Measurements from ENCODE around the gene USO1.
"Not testable (repeated sequence)": the region's sequence is repeated elsewhere in the genome, so short reads cannot be mapped to it uniquely, and the experiment has no call there.

Gene USO1

GRCh38 chr4:75779105-75779757 is 54.9 kb downstream of the USO1 start:
- DNase-seq, result no peak

DNA sequence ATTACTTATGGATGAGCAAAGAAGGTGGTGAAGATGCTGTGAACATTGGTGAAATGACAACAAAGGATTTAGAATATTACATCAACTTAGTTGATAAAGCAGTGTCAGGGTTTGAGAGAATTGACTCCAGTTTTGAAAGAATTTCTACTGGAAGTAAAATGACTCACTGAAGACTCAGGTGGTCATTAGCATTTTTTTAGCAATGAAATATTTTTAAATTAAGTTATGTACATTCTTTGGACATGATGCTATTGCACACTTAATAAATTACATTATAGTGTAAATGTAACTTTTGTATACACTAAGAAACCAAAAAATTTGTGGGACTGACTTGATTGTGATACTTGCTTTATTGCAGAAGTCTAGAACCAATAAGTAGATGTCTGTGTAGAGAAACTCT is 56.9 kb downstream of the USO1 start:
- no peak for DNase-seq

DNA sequence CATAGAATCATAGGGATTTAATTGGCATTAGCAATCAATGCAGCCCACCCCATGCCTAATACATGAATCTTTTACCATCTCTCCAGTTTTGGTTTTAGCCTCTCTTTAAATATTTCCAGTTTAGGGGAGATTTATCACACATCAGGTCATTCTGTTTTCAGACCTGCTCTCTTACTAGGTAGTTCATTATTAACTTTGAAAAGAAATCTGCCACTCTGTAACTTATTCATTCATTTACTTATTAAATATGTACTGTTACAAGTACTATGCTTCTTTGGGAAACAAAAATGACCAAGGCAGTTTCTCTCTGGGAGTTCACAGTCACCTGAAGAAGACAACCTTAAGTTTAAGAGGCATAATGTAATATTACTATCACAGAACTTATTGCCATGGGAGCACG is 62.1 kb downstream of the USO1 start:
- DNase-seq, result no peak

- no peak for DNase-seq
Observed at GRCh38 chr4:75786938-75787337, 62.6 kb downstream of the USO1 start.

- DNase-seq, result no peak
Observed at GRCh38 chr4:75790024-75790423, 65.6 kb downstream of the USO1 start.

GRCh38 chr4:75800972-75801371 is 76.6 kb downstream of the USO1 start:
- DNase-seq, result no peak

DNA sequence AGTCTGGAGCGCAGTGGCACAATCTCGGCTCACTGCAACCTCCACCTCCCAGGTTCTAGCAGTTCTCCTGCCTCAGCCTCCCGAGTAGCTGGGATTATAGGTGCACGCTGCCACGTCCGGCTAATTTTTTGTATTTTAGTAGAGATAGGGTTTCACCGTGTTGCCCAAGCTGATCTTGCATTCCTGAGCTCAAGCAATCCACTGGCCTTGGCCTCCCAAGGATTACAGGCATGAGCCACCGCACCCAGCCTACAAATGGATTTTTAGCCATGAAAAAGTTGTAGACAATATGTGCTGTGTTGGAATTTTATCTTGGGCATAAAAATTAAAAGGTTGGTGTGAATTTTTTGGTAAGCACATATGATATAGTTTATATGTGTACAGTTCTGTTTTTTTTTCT is 81.7 kb downstream of the USO1 start:
- not testable (repeated sequence) for DNase-seq

DNA sequence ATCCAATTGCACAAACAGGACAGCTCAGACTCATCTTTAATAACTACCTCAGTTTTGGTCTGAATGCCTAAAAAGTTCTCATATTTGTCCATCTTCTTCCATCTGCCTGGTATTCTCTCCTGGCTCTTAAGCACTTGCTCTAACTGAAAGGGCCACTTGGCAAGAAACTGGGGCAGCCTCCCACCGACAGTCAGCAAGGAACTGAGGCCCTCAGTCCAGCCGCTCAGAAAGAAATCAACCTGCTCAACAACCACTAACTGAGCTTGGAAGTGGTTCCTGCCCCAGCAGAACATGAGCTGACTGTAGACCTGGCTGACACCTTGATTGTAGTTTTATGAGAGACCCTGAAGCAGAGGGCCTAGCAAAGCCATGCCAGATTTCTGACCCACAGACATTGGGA is 93.5 kb downstream of the USO1 start:
- DNase-seq, result no peak

GRCh38 chr4:75819121-75819520 is 94.7 kb downstream of the USO1 start:
- no peak for DNase-seq

DNA sequence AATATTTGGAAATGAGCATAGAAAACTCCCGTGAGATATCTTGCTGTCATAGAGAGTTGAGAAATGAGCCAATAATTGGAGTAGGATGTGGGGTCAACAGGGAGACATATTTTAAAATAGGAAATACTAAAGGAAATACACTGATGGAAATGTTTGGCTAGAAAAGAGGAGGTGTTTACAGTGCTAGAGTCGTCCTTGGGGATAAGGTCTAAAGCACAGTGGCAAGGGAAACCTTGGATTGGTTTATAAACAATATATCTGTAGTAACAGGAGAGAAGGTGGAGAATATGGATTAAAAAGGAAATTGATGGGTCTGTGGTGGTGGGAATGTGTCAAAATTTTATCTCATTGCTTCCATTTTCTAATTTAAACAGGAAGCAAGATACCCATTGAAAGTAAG is 95.8 kb downstream of the USO1 start:
- DNase-seq, result no peak

GRCh38 chr4:75820676-75821075 is 96.3 kb downstream of the USO1 start:
- DNase-seq, result no peak

GRCh38 chr4:75821216-75821615 is 96.8 kb downstream of the USO1 start:
- DNase-seq, result no peak

- no peak for DNase-seq
Observed at GRCh38 chr4:75821966-75822365, 97.6 kb downstream of the USO1 start.

- no peak for DNase-seq
Observed at GRCh38 chr4:75822416-75822815, 98.0 kb downstream of the USO1 start.

- DNase-seq, result no peak
Observed at GRCh38 chr4:75823812-75824211, 99.4 kb downstream of the USO1 start.

DNA sequence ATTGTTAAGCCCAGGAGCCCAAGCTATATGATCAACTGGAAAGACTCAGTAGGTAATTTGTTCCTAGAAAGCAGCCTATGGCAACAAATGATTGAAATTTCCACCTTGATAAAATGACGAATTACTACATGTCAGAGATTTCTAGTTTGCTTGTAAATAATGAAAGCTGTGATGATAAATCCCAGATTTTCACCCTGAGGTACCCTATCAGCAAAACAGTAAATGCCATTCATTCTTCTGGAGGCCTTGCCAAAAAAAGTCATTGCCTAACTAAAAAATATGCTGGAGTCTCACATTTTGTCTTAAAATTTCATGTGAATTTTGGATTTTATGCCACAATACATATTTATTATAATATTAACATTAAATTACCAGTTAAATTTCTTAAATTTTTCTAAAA is 106.5 kb downstream of the USO1 start:
- no peak for DNase-seq

GRCh38 chr4:75831856-75832405 is 107.6 kb downstream of the USO1 start:
- DNase-seq, result no peak

- DNase-seq, result no peak
Observed at GRCh38 chr4:75834095-75834771, 109.9 kb downstream of the USO1 start.

- no peak for DNase-seq
Observed at GRCh38 chr4:75834772-75835154, 110.4 kb downstream of the USO1 start.

- DNase-seq, result no peak
Observed at GRCh38 chr4:75841641-75842520, 117.5 kb downstream of the USO1 start.

DNA sequence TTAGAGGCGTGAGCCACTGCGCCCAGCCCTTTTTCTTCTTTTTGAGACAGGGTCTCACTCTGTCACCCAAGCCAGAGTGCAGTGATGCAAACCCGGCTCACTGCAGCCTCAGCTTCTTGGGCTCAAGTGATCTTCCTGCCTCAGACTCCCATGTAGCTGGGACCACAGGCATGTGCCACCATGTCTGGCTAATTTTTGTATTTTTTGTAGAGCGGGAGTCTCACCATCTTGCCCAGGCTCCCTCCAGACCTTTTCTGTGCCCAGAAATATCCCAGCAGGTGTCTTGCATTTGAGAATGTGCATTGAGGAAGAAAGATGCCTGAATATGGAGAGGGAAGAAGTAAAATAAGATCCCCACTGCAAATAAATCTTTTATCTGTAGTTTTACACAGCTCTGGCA is 119.2 kb downstream of the USO1 start:
- no peak for DNase-seq

DNA sequence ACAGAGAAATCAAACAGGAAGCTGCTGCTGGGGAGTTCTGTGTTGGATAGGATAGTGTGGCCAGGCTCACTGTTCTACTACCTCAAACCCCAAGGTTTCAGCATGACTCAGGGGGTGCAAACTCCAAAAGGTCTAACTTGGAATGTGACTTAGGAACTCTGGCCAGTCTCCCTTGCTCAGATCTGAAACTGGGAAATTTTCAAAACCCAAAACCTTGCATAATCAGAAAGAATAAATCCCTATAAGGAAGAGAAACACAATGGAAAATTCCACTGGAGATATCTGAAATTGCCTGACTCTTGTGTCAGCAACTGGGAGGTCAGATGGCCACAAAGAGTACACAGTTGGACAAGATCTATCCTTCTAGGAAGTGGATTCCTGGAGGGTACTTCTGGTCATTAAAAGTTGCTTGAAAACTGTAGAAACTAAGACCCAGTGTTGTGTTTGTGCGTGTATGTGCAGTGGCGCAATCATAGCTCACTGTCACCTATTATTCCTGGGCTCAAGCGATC is 119.8 kb downstream of the USO1 start:
- no peak for DNase-seq

DNA sequence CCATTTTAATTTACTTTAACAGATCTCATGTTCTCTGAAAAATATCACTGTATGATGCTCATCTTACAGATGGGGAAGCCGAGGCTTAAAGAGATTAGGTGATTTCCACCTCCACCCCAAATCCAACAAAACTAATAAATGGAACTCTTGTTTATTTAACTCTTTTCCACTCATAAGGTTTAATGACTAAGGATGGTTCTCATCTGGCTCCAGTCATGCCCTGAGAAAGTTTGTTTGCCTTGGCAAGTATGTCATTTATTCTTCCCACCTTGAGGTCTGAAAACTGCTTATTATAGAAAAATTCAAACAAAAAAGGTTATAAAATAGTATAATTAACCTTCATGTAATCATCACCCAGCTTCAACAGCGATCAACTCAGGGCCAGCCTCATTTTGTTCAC is 121.6 kb downstream of the USO1 start:
- no peak for DNase-seq
